Suprapubic skin (tissue), 4 donors: ENCODE measurements around the gene AP1M1. TPM values are rescaled to one million over a fixed set of nuclear protein-coding genes. Genes with fewer than 3 reads are reported as not detected.

Experiments used
- DNase-seq, 2 donors: peaks; one replicate each; pipeline ENCODE4 v3.0.0-alpha.2; 2019; ENCODE audit warnings: low spot score in 2 of 2
- H3K27ac ChIP-seq: fragments of 200-600 bp; sonication (generic); one replicate; pipeline ENCODE4 v1.5.1; 2019
- H3K27me3 ChIP-seq: fragments of 200-600 bp; sonication (generic); one replicate; pipeline ENCODE4 v1.5.1; 2019
- H3K36me3 ChIP-seq: fragments of 200-600 bp; sonication (generic); one replicate; pipeline ENCODE4 v1.5.1; 2019
- H3K4me1 ChIP-seq: fragments of 200-600 bp; sonication (generic); one replicate; pipeline ENCODE4 v1.5.1; 2019
- H3K4me3 ChIP-seq: fragments of 200-600 bp; sonication (generic); one replicate; pipeline ENCODE4 v1.5.1; 2019; ENCODE audit warnings: mild to moderate bottlenecking
- H3K9me3 ChIP-seq: fragments of 200-600 bp; sonication (generic); one replicate; pipeline ENCODE4 v1.5.1; 2019
- CTCF ChIP-seq, 2 donors: fragments of 200-600 bp in 1 of 2; fragments of 450-650 bp in 1 of 2; sonication (generic) in 1 of 2; IDR thresholded peaks; one replicate each; pipeline ENCODE4 v1.5.1; 2016 to 2019; ENCODE audit warnings: antibody characterized with exemption in 2 of 2, mild to moderate bottlenecking in 1 of 2, moderate library complexity in 1 of 2
- EP300 ChIP-seq: sonication (generic); formaldehyde crosslinking; IDR thresholded peaks from one replicate; pipeline ENCODE4 v1.6.1; 2017; ENCODE audit warnings: antibody characterized with exemption
- POLR2A ChIP-seq, 2 donors: fragments of 450-650 bp; IDR thresholded peaks; one replicate each; pipeline ENCODE4 v1.6.1; 2017; ENCODE audit warnings: antibody characterized with exemption in 2 of 2, mild to moderate bottlenecking in 2 of 2, moderate library complexity in 2 of 2
- POLR2AphosphoS5 ChIP-seq, 3 donors: sonication (generic); formaldehyde crosslinking; IDR thresholded peaks; one replicate each; pipeline ENCODE4 v1.6.1; 2017; ENCODE audit warnings: antibody characterized with exemption in 3 of 3
- WGBS: methylation state at CpG from one replicate; pipeline ENCODE4 v1.1.5; 2018; 5-methylcytosine and 5-hydroxymethylcytosine counted together
- total RNA-seq, 4 donors: library from RNA; depleted of rRNA; stranded (reverse); fragments of >200 nt; gene quantifications; one replicate each; pipeline ENCODE4 v1.1.0, GENCODE V29; 2016

Gene AP1M1
- total RNA-seq, 4 donors from 2014 or later = 37.2 to 61.2 (median 45.0) TPM

- Histone ChIP-seq H3K4me1 (peaks cover 20% of the 10 kb centered on the region), H3K27me3 (no peaks in the 10 kb centered on the region), H3K9me3 (no peaks in the 10 kb centered on the region), H3K27ac (no peak overlapping the region), H3K4me3 (no peak overlapping the region), H3K36me3 (no peaks in the 10 kb centered on the region)
- TF ChIP-seq CTCF (IDR thresholded peaks at IDR 0.05) (no peak), EP300 (no peak), POLR2AphosphoS5 (IDR thresholded peaks at IDR 0.05) (no peak), POLR2A (IDR thresholded peaks at IDR 0.05) (no peak)
- DNase-seq = no peak
- WGBS = 86% methylated on average over 4 of the region's 4 CpGs
Measured at GRCh38 chr19:16260812-16261161, 63.1 kb downstream of the AP1M1 start.

- WGBS = 75% methylated on average over 18 of the region's 18 CpGs
- no peak for DNase-seq
Measured at GRCh38 chr19:16261584-16262368, 64.1 kb downstream of the AP1M1 start.

GRCh38 chr19:16262618-16263017, 64.9 kb downstream of the AP1M1 start:
- no peak overlapping the region for H3K27ac ChIP-seq
- no peak overlapping the region for H3K4me3 ChIP-seq
- H3K36me3 ChIP-seq = no peaks in the 10 kb centered on the region
- no peak for DNase-seq
- 72% methylated on average over 8 of the region's 8 CpGs for WGBS
- H3K4me1 ChIP-seq = peaks cover 20% of the 10 kb centered on the region
- TF ChIP-seq POLR2A (IDR thresholded peaks at IDR 0.05) (no peak), CTCF (IDR thresholded peaks at IDR 0.05) (no peak), EP300 (no peak), POLR2AphosphoS5 (IDR thresholded peaks at IDR 0.05) (no peak)
- no peaks in the 10 kb centered on the region for H3K27me3 ChIP-seq
- no peaks in the 10 kb centered on the region for H3K9me3 ChIP-seq

More at GRCh38 chr19:16261584-16262368, 64.1 kb downstream of the AP1M1 start:
- no peak for TF ChIP-seq POLR2AphosphoS5 (IDR thresholded peaks at IDR 0.05)
- TF ChIP-seq CTCF (IDR thresholded peaks at IDR 0.05) = no peak
- TF ChIP-seq EP300 = no peak
- no peak for TF ChIP-seq POLR2A (IDR thresholded peaks at IDR 0.05)
- Histone ChIP-seq H3K4me1 (peaks cover 20% of the 10 kb centered on the region), H3K9me3 (no peaks in the 10 kb centered on the region), H3K27me3 (no peaks in the 10 kb centered on the region), H3K36me3 (no peaks in the 10 kb centered on the region), H3K4me3 (no peak overlapping the region), H3K27ac (no peak overlapping the region)

- 65% methylated on average over 14 of the region's 14 CpGs for WGBS
- H3K4me3 ChIP-seq = no peak overlapping the region
- no peaks in the 10 kb centered on the region for H3K9me3 ChIP-seq
- H3K36me3 ChIP-seq = no peaks in the 10 kb centered on the region
- peaks cover 14% of the 10 kb centered on the region for H3K4me1 ChIP-seq
- no peaks in the 10 kb centered on the region for H3K27me3 ChIP-seq
- DNase-seq = no peak
- no peak for TF ChIP-seq EP300
- TF ChIP-seq POLR2AphosphoS5 (IDR thresholded peaks at IDR 0.05) = no peak
- TF ChIP-seq POLR2A (IDR thresholded peaks at IDR 0.05) = no peak
- no peak for TF ChIP-seq CTCF (IDR thresholded peaks at IDR 0.05)
- H3K27ac ChIP-seq = no peak overlapping the region
Measured at GRCh38 chr19:16263141-16263761, 65.5 kb downstream of the AP1M1 start.

- Histone ChIP-seq H3K36me3 (no peaks in the 10 kb centered on the region), H3K4me3 (no peak overlapping the region), H3K4me1 (no peaks in the 10 kb centered on the region), H3K9me3 (no peaks in the 10 kb centered on the region), H3K27ac (no peak overlapping the region), H3K27me3 (no peaks in the 10 kb centered on the region)
- 89% methylated on average over 3 of the region's 3 CpGs for WGBS
- no peak for TF ChIP-seq CTCF (IDR thresholded peaks at IDR 0.05)
- TF ChIP-seq EP300 = no peak
- no peak for TF ChIP-seq POLR2A (IDR thresholded peaks at IDR 0.05)
- no peak for TF ChIP-seq POLR2AphosphoS5 (IDR thresholded peaks at IDR 0.05)
- DNase-seq = no peak
Measured at GRCh38 chr19:16265205-16265604, 67.5 kb downstream of the AP1M1 start.
